LNCAP (cell line): ENCODE results near the gene PTPRG.

ENCODE experiments used
- TF ChIP-seq, protein P1 (sequence below): fragments of 450-650 bp; IDR thresholded peaks from 2 replicates; pipeline ENCODE4 v1.5.1; 2017; ENCODE audit warnings: mild to moderate bottlenecking

Gene PTPRG

DNA sequence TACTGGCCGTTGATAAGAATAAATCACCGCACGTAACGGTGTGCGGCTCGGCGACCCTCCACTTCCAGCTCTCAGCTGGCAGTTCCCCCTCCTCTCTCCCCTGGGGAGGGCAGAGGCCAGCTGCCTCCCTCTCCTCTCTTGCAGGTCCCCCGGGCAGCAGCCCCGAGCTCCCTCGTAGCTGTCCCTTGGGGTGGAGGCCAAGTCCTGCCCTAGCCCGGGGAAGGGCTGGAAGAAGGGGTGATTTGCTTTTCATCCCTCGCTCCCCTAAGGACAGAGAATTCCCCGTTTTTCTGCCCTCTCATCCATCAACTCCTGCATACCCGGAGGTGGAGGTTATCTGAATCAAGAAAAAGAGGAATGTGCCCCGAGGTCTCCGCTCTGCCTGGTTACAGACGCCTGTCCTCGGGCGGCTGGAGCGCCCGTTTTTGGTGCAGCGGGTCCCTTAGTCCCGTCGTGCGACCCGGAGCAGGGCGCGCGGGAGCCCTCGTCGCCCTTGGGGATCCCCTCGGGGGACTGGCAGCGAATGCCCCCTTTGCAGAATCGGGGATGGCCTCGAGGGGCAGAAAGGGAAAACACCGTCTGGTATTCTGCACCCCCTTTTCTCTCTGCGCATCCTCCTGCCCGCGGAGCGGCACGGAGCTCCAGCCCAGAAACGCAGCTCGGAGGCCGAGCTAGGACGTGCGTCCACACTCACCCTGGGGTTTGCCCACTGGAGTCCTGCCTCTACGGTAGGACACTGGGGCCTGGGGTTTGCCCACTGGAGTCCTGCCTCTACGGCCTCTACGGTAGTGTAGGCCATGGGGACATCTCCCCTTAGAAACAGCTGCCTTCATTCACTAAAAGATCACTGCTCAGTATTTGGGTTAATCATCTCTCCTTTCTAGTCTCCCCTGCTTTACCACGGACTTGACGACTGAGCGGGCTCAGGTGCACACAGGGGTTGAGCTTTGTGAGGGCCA lies 2.2 kb downstream of the PTPRG start:
- TF ChIP-seq, protein P1, sequence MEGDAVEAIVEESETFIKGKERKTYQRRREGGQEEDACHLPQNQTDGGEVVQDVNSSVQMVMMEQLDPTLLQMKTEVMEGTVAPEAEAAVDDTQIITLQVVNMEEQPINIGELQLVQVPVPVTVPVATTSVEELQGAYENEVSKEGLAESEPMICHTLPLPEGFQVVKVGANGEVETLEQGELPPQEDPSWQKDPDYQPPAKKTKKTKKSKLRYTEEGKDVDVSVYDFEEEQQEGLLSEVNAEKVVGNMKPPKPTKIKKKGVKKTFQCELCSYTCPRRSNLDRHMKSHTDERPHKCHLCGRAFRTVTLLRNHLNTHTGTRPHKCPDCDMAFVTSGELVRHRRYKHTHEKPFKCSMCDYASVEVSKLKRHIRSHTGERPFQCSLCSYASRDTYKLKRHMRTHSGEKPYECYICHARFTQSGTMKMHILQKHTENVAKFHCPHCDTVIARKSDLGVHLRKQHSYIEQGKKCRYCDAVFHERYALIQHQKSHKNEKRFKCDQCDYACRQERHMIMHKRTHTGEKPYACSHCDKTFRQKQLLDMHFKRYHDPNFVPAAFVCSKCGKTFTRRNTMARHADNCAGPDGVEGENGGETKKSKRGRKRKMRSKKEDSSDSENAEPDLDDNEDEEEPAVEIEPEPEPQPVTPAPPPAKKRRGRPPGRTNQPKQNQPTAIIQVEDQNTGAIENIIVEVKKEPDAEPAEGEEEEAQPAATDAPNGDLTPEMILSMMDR = no peak

- TF ChIP-seq, protein P1 = no peak
Observed at GRCh38 chr3:61564395-61565059, 3.2 kb downstream of the PTPRG start.

GRCh38 chr3:61565569-61565968 lies 4.2 kb downstream of the PTPRG start:
- TF ChIP-seq, protein P1 = no peak

GRCh38 chr3:61568127-61568526 lies 6.8 kb downstream of the PTPRG start:
- TF ChIP-seq, protein P1 = no peak

DNA sequence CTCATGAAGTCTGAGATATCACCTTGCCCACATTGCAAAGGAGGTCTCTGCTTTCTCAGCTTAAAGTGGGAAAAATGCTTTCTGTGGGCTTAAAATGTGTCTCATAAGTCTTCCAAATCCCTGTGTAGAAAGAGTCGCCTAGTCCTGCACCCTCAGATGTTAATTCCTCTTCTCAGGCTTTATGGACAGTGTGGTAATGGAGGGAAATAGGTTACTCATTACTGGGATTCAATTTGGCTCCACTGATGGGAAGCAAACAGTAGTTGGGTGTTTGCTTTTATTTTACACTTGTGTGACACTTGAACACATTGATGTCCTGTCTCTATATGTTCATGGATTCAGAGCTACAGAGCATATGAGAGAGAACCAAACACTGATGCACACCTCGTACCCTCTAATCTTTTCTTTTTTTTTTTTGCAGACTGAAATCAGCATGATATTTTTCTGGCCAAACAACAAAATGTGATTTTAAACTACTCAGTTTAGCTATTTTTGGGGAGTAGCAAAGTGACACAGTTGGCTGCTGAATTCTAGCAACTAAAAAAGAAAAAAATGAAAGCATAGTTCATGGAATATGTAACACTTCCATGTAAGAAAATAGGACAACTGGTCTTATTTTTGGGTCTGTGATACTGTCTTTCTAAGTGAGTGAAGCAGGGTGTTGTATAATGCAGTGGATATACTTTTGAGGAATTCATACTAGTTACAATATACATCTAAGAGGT lies 8.6 kb downstream of the PTPRG start:
- TF ChIP-seq, protein P1 = no peak

GRCh38 chr3:61570813-61571212 lies 9.4 kb downstream of the PTPRG start:
- TF ChIP-seq, protein P1 = no peak
